NCI-H2227 (cell line): ENCODE measurements around the gene MEAF6.

Experiments used
- DNase-seq: peaks from one replicate; lab custom pipeline; 2025; ENCODE audit not compliant: unreplicated experiment; lab: John Stamatoyannopoulos, UW

MEAF6 gene

DNA sequence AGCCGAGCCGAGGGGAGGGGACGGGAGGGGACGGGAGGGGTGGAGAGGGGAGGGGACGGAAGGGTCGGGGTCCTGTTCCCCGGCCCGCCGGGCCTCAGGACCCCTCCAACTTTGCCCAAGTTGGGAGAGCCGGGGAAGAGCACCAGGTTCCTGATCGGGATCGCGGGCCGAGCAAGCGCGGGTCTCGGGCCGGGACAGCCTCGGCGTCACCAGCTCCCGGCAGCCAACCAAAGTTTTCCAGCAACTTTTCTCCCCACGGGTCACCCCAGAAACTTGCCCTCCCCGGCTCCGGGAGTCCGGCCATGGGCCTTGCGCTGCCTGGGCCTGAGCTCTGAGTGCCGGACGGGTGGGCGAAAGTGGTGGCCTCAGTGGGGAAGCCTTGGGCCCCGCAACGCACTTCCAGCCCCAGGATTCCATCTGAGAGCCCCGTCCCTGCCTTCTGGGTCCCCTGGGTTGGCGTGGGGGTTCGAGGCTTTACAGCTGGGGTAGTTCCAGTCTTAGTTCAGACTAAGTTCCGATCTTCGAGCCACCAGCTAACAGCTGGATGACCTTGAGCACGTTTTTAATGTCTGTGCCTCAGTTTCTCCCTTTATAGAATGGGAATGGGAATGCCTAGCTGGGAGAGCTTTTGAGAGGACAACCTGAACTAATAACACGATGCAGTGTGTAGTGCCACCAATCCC, 39.7 kb downstream of the MEAF6 start:
- no peak for DNase-seq

DNA sequence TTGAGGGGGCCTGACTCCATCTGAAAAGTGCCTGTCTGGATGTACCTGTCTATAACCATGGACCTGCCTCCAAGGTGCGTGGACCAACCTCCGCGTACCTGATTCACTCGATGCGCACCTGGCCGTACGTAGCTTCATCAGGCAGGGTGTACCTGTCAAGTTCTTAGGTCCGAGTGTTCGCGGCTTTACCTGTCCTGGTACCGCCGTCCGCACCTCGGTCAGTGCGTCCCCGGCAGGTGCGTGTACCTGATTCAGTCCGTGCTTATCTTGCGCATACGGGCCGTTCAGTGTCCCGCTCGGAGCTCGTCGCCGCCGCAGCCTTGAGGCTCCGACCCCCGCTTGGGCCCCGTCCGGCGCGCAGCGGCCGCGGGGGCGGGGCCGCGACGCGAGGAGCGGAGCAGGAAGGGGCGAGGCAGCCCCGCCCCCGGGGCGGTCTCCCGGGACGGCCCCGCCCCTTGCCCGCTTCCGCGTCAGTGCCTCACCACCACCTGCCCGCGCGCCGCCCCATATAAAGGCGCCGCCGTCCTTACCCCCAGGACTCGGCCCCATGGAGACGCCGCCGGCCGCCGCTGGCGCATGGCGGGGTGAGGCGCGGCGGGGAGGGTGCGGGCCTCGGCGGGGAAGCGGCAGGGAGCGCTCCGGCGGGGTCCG, 40.4 kb downstream of the MEAF6 start, which contains the start of gene ZC3H12A:
ZC3H12A (plus strand) TSS at position 535 of the 651 bp plus-strand sequence. CDS start 917 bp downstream, outside the sequence.
- peak; percentile 93 for DNase-seq

- DNase-seq, result no peak
Measured at GRCh38 chr1:37473431-37474045, 41.0 kb downstream of the MEAF6 start.

DNA sequence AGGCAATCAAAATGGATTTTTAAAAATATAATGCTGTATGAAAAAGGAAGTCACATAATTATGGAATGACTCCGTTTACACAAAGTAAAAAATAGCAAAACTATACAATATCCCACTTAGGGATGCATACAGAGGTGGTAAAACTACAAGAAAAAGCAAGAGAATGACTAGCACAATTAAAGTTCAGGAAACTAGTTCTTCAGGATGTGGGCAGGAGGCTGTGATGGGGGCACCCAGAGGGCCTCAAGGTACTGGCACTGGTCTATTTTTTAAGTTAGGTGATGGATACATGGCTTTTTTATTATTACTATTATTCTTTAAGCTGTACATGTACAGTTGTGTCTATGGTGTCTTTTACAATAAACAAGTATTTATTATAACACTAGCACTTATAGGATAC, 41.6 kb downstream of the MEAF6 start:
- no peak for DNase-seq

DNA sequence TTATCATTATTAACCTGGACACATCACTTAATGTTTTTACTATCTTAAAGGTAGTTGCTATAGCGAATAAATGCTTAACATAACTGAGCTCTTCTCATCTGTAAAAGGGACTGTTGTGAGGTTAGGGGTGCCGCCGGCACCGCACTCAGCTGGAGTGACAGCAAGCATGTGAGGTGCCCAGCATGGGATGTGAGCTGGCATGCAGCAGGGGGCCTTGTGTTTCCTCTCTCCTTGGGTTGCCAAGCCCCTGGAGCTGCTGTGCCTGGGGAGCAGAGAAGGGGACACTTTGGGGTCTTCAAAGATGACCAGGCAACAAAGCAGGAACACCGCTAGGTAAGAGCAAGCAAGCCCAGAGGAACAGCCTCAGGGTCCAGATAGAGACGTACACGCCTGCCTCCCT, 42.3 kb downstream of the MEAF6 start:
- DNase-seq, result no peak

GRCh38 chr1:37471345-37472231, 43.0 kb downstream of the MEAF6 start:
- DNase-seq, result peak; percentile 34

- no peak for DNase-seq
Measured at GRCh38 chr1:37469386-37469785, 45.2 kb downstream of the MEAF6 start.

GRCh38 chr1:37468037-37468436, 46.5 kb downstream of the MEAF6 start:
- no peak for DNase-seq

GRCh38 chr1:37465593-37466517, 48.7 kb downstream of the MEAF6 start:
- no peak for DNase-seq

DNA sequence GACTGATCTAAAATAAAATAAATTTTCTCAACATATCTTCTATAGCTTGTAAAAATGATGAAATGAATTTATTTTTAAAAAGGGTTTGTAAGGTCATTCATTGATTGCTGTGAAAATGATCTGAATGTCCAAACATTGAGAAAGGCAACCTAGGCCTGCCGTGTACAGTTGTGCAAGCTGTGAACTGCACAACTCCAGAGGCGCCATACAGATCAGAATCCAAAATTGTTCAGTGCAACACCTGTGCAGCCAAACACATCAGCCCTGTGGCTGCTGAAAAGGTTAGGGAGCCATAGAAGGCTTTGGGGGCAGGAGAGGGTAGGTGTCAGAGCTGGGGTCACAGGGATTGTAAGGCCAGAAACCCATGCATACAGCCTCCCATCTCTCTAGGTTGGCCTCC, 50.1 kb downstream of the MEAF6 start:
- no peak for DNase-seq

- no peak for DNase-seq
Measured at GRCh38 chr1:37461698-37462436, 52.7 kb downstream of the MEAF6 start.

DNA sequence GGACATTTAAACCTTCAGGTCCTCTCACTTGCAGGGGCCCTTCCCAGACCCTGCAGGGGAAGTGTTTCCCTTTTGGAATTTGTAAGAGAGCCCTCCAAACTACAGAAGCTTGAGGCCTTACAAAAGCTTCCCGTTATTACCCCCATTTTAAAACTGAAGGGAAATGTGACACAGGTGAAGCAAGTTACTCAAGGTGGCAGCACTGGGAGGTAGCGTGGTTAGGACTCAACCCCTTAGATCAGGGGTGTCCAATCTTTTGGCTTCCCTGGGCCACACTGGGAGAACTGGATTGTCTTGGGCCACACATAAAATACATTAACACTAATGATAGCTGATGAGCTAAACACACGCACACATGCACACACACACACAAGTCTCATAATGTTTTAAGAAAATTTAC, 56.0 kb downstream of the MEAF6 start:
- DNase-seq, result no peak

DNA sequence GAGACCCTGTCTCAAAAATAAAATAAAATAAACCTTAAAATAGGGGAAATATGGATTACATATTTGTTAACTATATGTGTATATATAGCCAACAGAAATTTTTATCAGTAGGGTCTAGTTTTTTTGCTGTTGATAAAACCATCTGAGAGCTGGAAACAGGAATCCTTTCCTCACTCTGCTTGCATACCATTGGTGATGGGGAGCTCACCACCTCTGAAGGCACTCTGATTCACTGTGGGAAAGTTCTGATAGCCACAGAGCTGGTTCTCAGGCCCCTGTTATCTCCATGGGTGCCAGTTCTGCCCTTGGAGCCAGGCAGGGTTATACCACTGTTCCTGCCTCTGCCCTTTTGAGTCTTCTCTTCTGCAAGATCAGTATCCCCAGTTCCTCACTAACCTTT, 58.0 kb downstream of the MEAF6 start:
- no peak for DNase-seq

DNA sequence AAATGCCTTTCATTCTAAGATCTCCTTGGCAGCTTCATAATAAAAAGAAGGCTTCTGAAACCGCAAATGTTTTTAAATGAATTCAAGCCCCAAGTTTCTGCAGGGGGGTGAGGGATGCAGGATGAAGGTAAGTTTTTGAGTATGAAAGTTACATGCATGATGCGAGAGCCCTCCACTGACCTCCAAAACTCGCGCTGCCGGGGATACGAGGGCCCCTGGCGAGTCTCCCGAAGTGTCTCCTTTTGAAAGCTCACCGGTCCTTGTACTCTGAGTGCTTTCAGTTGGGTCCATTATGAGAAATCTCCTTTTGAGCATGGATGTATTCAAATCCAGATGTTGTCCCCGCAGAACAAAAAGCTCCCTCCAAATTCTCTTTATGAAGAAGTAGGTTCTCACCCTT, 59.0 kb downstream of the MEAF6 start:
- DNase-seq, result no peak

GRCh38 chr1:37453647-37454046, 60.9 kb downstream of the MEAF6 start:
- no peak for DNase-seq

GRCh38 chr1:37452416-37452815, 62.1 kb downstream of the MEAF6 start:
- DNase-seq, result no peak

- no peak for DNase-seq
Measured at GRCh38 chr1:37449936-37450335, 64.6 kb downstream of the MEAF6 start.

DNA sequence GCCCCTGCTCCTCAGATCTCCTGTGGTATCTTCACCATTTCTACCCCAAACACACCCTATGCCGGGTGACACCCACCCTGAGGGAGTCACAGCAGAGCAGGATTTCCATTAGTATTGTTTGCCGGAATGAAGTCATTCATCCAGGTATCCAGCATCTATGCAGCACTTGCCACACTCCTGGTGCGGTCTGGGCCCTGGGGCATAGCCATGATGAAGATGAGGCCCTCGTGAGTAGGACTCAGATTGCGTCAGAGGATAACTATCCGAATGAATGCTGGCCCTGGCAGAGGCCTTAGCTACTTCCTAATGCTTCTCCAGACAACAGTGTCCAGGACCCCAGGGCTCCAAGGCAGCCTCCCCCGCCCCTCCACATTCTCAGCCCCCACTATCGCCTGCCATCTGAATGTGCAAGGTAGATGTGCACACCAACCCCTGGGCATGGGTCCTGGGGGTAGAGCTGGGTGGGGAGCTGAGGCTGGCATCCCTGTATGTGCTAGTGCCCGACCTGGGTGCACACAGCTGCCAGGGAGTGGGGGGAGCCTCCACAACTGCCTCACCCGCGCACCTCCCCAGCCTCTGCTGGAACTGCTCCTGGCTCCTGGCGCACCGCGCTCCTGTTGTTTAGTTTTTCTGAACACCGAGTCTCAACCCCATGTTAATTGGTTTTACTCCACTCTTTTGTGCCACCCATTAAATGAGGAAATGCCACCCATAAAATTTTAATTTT, 65.7 kb downstream of the MEAF6 start:
- no peak for DNase-seq

- no peak for DNase-seq
Measured at GRCh38 chr1:37448185-37448584, 66.4 kb downstream of the MEAF6 start.
